Testis (tissue), 3 donors: ENCODE results near the gene URGCP. TPM values are rescaled to one million over a fixed set of nuclear protein-coding genes. Genes with fewer than 3 reads are reported as not detected.

Experiments used
- DNase-seq: peaks from one replicate; pipeline ENCODE4 v3.0.0-alpha.2; 2019
- H3K27ac ChIP-seq, 2 donors: fragments of 200-600 bp; sonication (generic); one replicate each; pipeline ENCODE4 v1.5.1; 2019
- H3K27me3 ChIP-seq: fragments of 200-600 bp; sonication (generic); one replicate; pipeline ENCODE4 v1.5.1; 2019
- H3K36me3 ChIP-seq: fragments of 200-600 bp; sonication (generic); one replicate; pipeline ENCODE4 v1.5.1; 2017; ENCODE audit warnings: low read depth; ENCODE audit errors: missing control alignments
- H3K4me1 ChIP-seq: fragments of 200-600 bp; sonication (generic); one replicate; pipeline ENCODE4 v1.5.1; 2019
- H3K4me3 ChIP-seq, 2 donors: fragments of 200-600 bp; sonication (generic); one replicate each; pipeline ENCODE4 v1.5.1; 2017 to 2019
- H3K9me3 ChIP-seq: fragments of 200-600 bp; sonication (generic); one replicate; pipeline ENCODE4 v1.5.1; 2017
- POLR2A ChIP-seq: fragments of 450-650 bp; IDR thresholded peaks from one replicate; pipeline ENCODE4 v1.6.1; 2017; ENCODE audit warnings: antibody characterized with exemption, mild to moderate bottlenecking, moderate library complexity
- WGBS, 2 donors: methylation state at CpG; one replicate each; pipeline ENCODE4 v1.1.5; 2018; 5-methylcytosine and 5-hydroxymethylcytosine counted together
- intact Hi-C: fragments of 100-400 bp; cut with DNase I; formaldehyde crosslinking; loops from one replicate; pipeline ENCODE4 v1.15.1; 2023; ENCODE audit warnings: low total_unique reads
- polyA plus RNA-seq: library from polyadenylated mRNA; stranded (reverse); fragments of 350-450 nt; fragmentation: Illumina TruSeq; extraction: RNeasy Lipid Tissue Mini Kit (QIAGEN cat#74804); gene quantifications from one replicate; pipeline ENCODE4 v1.2.3, GENCODE V29; 2014; ENCODE audit warnings: low read depth, low replicate concordance; ENCODE audit not compliant: insufficient read depth
- total RNA-seq, 2 donors: library from RNA; depleted of rRNA; stranded (reverse); fragments of >200 nt; gene quantifications; one replicate each; pipeline ENCODE4 v1.2.3, GENCODE V29; 2016
- TF ChIP-seq, protein P1 (sequence below), 3 experiments: fragments of 450-650 bp in 2 of 3; fragments of 200-600 bp in 1 of 3; sonication (generic) in 1 of 3; IDR thresholded peaks; one replicate each; pipeline ENCODE4 v1.5.1; 2016 to 2019; ENCODE audit warnings: antibody characterized with exemption in 3 of 3, mild to moderate bottlenecking in 2 of 3, moderate library complexity in 1 of 3

URGCP gene
- total and polyA plus RNA-seq, 3 donors from 2014 or later: 20.1 to 33.0 (median 24.9) TPM

DNA sequence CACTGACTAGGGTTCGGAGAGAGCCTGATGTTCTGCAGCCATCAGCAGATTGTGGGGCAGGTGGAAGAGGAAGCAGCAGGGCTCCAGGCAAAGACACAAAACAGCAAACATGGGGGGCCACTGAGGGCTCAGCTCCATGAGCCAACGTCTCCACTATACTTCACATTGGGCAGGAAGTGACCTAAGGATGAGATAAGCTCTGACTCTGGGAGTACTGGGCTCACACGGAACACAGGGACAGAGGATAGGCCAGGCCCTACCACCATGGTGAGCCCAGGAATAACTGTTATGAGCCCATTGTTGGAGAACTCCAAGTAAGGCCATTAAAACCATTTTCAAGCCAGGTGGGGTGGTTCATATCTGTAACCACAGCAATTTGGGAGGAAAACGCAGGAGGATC is 22.2 kb downstream of the URGCP start:
- WGBS, 2 donors: 66 to 84% methylated on average over 4 of the region's 4 CpGs
- H3K4me1 ChIP-seq: no peaks in the 10 kb centered on the region
- no peaks in the 10 kb centered on the region for H3K9me3 ChIP-seq
- no peak overlapping the region for H3K27ac ChIP-seq
- DNase-seq: no peak
- no peaks in the 10 kb centered on the region for H3K36me3 ChIP-seq
- no peak overlapping the region for H3K4me3 ChIP-seq
- no peaks in the 10 kb centered on the region for H3K27me3 ChIP-seq
- TF ChIP-seq, protein P1, sequence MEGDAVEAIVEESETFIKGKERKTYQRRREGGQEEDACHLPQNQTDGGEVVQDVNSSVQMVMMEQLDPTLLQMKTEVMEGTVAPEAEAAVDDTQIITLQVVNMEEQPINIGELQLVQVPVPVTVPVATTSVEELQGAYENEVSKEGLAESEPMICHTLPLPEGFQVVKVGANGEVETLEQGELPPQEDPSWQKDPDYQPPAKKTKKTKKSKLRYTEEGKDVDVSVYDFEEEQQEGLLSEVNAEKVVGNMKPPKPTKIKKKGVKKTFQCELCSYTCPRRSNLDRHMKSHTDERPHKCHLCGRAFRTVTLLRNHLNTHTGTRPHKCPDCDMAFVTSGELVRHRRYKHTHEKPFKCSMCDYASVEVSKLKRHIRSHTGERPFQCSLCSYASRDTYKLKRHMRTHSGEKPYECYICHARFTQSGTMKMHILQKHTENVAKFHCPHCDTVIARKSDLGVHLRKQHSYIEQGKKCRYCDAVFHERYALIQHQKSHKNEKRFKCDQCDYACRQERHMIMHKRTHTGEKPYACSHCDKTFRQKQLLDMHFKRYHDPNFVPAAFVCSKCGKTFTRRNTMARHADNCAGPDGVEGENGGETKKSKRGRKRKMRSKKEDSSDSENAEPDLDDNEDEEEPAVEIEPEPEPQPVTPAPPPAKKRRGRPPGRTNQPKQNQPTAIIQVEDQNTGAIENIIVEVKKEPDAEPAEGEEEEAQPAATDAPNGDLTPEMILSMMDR (IDR thresholded peaks at IDR 0.05): no peak
- no peak for TF ChIP-seq POLR2A
- intact Hi-C loops: no loop called here

DNA sequence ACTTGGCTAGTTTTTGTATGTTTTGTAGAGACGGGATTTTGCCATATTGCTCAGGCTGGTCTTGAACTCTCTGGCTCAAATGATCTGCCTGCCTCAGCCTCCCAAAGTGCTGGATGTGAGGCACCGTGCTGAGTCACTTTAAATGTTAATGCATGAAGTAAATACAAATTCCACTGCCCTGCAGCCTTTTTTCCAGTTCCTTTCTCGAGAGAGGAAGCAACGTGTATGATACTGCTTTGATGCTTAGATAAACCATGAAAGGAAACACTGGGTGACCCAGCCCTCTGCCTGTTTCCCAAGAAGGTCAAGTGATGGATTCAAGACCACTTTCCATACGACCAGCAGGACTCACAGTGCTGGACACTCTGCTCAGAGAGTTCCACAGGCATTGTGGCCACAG is 25.8 kb downstream of the URGCP start:
- H3K9me3 ChIP-seq: no peaks in the 10 kb centered on the region
- H3K4me1 ChIP-seq: no peaks in the 10 kb centered on the region
- no peak overlapping the region for H3K4me3 ChIP-seq
- no peak for TF ChIP-seq POLR2A
- TF ChIP-seq, protein P1 (IDR thresholded peaks at IDR 0.05): no peak
- H3K27me3 ChIP-seq: no peaks in the 10 kb centered on the region
- no peak for DNase-seq
- no peaks in the 10 kb centered on the region for H3K36me3 ChIP-seq
- 78 to 82% methylated on average over 5 of the region's 5 CpGs for WGBS, 2 donors
- H3K27ac ChIP-seq: no peak overlapping the region
- intact Hi-C loops: no loop called here

DNA sequence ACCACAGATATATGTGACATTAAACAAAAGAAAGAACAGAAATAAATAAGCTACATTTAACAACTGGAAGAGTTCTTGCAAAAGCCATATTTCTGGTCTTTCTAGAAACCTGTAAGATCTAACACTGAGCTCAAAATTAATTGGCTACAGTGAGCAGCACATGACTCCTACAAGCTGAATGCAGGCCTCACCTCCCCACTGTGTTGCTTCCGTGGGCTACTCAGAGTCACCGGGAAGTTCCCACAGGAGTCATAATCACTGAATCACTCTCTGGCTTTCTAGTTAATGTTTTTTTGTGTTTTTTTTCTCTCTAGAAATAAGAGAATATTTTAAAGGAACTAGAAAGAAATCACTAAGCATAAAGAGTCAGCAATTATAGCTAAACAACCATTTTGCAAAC is 26.9 kb downstream of the URGCP start:
- no peaks in the 10 kb centered on the region for H3K9me3 ChIP-seq
- no peaks in the 10 kb centered on the region for H3K27me3 ChIP-seq
- no peak overlapping the region for H3K4me3 ChIP-seq
- H3K27ac ChIP-seq: no peak overlapping the region
- intact Hi-C loops: no loop called here
- H3K4me1 ChIP-seq: no peaks in the 10 kb centered on the region
- WGBS, 2 donors: 49 to 64% methylated on average over 2 of the region's 2 CpGs
- H3K36me3 ChIP-seq: no peaks in the 10 kb centered on the region
- no peak for TF ChIP-seq POLR2A
- TF ChIP-seq, protein P1 (IDR thresholded peaks at IDR 0.05): no peak
- no peak for DNase-seq

DNA sequence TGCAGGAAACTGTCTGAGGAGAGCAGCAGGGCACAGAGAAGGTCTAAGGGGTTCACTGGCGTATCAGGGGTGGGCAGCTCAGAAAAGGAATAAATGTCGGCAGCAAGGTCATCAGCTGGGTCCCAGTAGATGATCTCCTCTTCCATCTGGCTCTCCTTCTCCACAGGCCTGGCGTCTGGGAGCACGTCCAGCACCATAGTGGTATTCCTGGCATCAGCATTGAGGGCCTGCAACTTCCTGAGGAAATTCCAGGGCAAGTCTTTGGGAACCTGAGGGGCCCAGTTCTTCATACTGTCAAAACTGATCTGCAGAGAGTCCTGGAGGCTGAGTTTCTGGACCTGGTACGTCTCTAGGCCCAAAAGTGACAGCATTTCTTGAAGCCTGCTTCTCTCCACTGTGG is 27.5 kb downstream of the URGCP start:
- 60 to 87% methylated on average over 4 to 5 of the region's 5 CpGs for WGBS, 2 donors
- Histone ChIP-seq H3K27ac (no peak overlapping the region), H3K9me3 (no peaks in the 10 kb centered on the region), H3K36me3 (no peaks in the 10 kb centered on the region), H3K4me1 (no peaks in the 10 kb centered on the region), H3K27me3 (no peaks in the 10 kb centered on the region), H3K4me3 (no peak overlapping the region)
- DNase-seq: no peak
- TF ChIP-seq, protein P1 (IDR thresholded peaks at IDR 0.05): no peak
- no peak for TF ChIP-seq POLR2A
- intact Hi-C loops: no loop called here

DNA sequence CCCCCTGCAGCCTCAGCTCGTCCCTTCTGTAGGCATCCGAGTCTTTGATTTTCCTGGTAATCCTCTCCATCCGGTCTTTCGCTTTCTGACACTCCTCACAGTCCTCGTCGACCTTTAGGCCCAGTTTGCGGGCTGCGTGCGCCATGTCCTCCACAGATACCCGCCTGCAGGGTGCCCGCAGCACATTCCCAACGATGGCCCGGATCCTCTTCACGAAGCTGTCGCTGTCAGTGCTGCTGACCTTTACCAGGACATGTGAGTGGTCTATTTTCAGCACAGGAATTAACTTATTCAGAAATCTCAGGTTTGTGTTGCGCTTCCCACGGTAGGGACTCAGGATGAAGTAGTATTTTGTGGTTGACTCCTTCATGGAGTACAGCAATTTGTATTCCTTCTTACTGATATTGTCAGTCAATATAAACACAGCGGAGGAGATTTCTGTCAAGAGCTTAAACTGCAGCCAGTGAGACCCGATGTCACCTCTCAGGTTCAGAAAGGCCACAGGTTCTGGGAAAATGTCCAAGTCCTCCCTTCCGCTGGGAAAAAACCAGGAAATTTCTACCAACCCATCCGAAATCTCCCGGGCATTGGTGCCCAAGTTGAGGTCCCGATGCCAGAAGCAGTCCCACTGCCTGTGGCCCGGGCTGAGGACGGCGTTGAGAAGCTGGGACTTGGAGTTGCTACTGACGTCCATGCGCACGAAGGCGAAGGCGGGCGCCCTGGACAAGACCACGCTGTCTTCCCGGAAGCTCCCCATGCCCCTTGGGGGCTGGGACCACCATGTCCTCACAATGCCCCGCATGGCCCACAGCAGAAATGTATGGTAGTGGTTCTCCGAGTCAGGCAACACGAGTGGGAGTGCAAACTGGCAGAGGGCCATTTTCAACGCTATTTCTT is 28.2 kb downstream of the URGCP start:
- Histone ChIP-seq H3K27ac (no peak overlapping the region), H3K4me1 (no peaks in the 10 kb centered on the region), H3K27me3 (no peaks in the 10 kb centered on the region), H3K4me3 (no peak overlapping the region), H3K36me3 (no peaks in the 10 kb centered on the region), H3K9me3 (no peaks in the 10 kb centered on the region)
- WGBS, 2 donors: 86 to 89% methylated on average over 22 to 38 of the region's 38 CpGs
- intact Hi-C loops: no loop called here
- TF ChIP-seq POLR2A: no peak
- TF ChIP-seq, protein P1 (IDR thresholded peaks at IDR 0.05): no peak
- DNase-seq: no peak
